ENCODE results near the gene KRT26. TPM values are rescaled to one million over a fixed set of nuclear protein-coding genes. Genes with fewer than 3 reads are reported as not detected.

Gene KRT26
- total and polyA plus RNA-seq, 2 experiments from 2014 or later = not detected

- no peak for TF ChIP-seq REST (IDR thresholded peaks at IDR 0.05; ENCODE audit: unreplicated experiment)
- TF ChIP-seq ETS1 (IDR thresholded peaks at IDR 0.05) = no peak
Observed at GRCh38 chr17:40755231-40755630, 16.8 kb downstream of the KRT26 start, which contains the start of gene KRT25 (continued).

GRCh38 chr17:40753804-40754203, 18.2 kb downstream of the KRT26 start:
- ATAC-seq = no peak
- no peaks in the 10 kb centered on the region for H3K9me2 ChIP-seq (ENCODE audit: insufficient read depth)
- TF ChIP-seq JUNB (IDR thresholded peaks at IDR 0.05; ENCODE audit: unreplicated experiment) (no peak), CTCF (conservative IDR thresholded peaks at IDR 0.05; ENCODE audit: low read depth in 2 of 2) (no peak), ZNF462 (CRISPR knock-in tag; IDR thresholded peaks at IDR 0.05) (no peak), REST (IDR thresholded peaks at IDR 0.05; ENCODE audit: unreplicated experiment) (no peak), ZNF114 (CRISPR knock-in tag; IDR thresholded peaks at IDR 0.05) (no peak), STAT1 (IDR thresholded peaks at IDR 0.05; ENCODE audit: unreplicated experiment) (no peak), POLR2AphosphoS5 (IDR thresholded peaks at IDR 0.05; ENCODE audit: low read depth) (no peak), EZH2phosphoT487 (IDR thresholded peaks at IDR 0.05; ENCODE audit: unreplicated experiment) (no peak)

More at GRCh38 chr17:40753804-40754203, 18.2 kb downstream of the KRT26 start:
- H3K4me3 ChIP-seq = no peak overlapping the region
- H3K4me3 Mint-ChIP-seq = no peak overlapping the region
- no peaks in the 10 kb centered on the region; the same call in 1 of the 3 replicates for H3K9me3 Mint-ChIP-seq
- no peaks in the 10 kb centered on the region for H3K27me3 Mint-ChIP-seq (ENCODE audit: insufficient read depth, low read depth, poor library complexity)
- H3K36me3 ChIP-seq (ENCODE audit: insufficient read depth) = no peaks in the 10 kb centered on the region
- no peak for DNase-seq (ENCODE audit: low spot score)
- H3F3A ChIP-seq (replicated peaks; ENCODE audit: low read depth) = no peaks in the 10 kb centered on the region
- H3K36me3 Mint-ChIP-seq (ENCODE audit: low read depth) = no peaks in the 10 kb centered on the region
- H3K79me2 ChIP-seq (replicated peaks; ENCODE audit: insufficient read depth) = no peaks in the 10 kb centered on the region
- H4K20me1 ChIP-seq (replicated peaks; ENCODE audit: insufficient read depth) = no peaks in the 10 kb centered on the region
- H3K4me1 ChIP-seq (ENCODE audit: insufficient read depth) = no peaks in the 10 kb centered on the region
- H3K27ac Mint-ChIP-seq = no peak overlapping the region
- H3K4me2 ChIP-seq = no peak overlapping the region
- no peak overlapping the region for H3K27ac ChIP-seq (ENCODE audit: low read depth)
- H3K4me1 Mint-ChIP-seq = peaks cover 4% of the 10 kb centered on the region; the same call in 1 of the 3 replicates
- H2AFZ ChIP-seq = no peak overlapping the region
- H3K27me3 ChIP-seq (ENCODE audit: insufficient read depth) = no peaks in the 10 kb centered on the region

Data from GM23338 (cell line).